HG02938 (cell line): ENCODE measurements around the gene LGALS12.
"Not testable (repeated sequence)": the region's sequence is repeated elsewhere in the genome, so short reads cannot be mapped to it uniquely, and the experiment has no call there.

Experiments used
- ATAC-seq: cut with Tn5 transposase; IDR thresholded peaks from one replicate; pipeline ENCODE4 v1.9.1; 2021; ENCODE audit warnings: mild to moderate bottlenecking, moderate library complexity; ENCODE audit not compliant: unreplicated experiment

The LGALS12 gene

DNA sequence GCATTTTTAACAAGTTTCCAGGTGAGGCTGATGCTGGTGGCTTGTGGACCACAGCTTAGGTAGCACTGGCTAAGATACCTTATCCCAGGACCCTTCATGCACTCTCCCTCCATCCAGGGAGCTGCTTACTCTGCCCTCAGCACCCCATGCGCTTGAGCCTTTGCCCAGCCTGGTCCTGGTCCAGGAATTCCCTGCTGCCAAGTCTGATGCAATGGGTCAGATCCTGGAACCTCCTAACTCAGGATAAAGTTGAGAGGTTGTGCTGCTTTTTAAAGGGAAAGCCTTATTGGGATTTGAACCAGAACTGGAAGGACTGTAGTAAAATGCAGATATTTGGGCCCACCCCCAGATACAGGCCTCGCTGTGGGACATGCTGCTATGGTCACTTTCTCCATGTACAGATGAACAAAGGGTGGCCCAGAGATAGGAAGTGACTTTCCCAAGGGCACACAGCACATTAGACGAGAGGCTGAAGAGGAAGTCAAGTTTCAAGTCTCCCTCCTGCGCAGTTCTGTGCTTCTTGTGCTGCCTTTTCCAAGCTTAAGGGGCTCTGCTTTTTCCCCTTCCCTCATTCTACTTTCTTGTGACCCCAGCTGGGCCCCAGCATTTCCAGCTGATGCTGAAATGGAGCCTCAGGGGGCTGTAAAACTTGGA, 824 bp upstream of the LGALS12 start:
- ATAC-seq = no peak

DNA sequence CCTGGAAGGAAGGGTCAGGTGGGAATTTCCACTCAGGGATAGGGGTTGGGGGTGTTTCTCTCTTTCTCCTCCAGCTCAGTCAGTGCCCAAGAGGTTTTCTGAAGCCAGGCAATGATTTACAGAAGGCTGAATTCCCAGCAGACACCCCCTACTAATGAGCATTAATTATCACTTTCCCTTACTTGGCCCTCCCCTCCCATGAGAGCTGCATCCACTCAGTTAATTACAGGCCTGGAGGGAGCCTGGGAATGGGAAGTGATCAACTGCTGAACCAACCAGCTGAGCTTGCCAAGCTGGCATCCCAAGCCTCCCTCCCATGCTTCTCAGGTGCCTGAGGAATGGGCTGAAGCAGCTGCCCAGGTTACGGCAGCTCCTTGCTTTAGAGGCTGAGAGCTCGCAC, 992 bp downstream of the LGALS12 start:
- ATAC-seq = no peak

DNA sequence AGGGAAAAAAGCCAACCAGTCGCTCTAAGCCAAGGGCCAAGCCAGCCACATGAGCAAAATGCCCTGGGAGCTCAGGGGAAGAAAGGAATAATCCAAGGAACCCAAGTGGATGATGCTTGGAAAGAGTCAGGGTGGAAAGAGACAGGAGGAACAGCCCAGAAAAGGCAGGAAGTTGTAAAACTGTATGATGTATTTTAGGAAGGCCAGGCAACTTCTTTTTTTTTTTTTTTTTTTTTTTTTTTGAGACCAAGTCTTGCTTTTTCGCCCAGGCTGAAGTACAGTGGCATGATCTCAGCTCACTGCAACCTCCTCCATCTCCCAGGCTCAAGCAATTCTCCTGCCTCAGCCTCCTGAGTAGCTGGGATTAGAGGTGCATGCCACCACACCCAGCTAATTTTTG, 1.6 kb downstream of the LGALS12 start:
- ATAC-seq = no peak

DNA sequence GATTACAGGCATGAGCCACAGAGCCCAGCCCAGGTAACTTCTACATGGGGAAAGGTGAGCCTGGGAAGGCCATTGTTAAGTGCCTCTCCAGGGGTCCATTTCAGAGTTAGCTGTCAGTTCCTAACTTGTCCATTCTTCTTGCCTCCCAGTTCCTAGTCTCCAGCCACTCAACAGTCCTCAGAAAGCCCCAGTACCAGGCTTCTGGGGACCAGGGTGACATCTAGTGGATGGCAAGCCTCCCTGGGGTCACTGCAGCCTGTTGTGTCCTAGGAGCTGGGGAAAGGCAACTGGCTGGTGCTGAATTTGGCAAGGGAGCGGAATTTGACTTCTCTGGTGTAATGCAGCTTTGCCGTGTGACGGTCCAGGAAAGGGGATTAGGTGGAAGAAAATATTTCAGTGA, 2.1 kb downstream of the LGALS12 start:
- ATAC-seq = no peak

DNA sequence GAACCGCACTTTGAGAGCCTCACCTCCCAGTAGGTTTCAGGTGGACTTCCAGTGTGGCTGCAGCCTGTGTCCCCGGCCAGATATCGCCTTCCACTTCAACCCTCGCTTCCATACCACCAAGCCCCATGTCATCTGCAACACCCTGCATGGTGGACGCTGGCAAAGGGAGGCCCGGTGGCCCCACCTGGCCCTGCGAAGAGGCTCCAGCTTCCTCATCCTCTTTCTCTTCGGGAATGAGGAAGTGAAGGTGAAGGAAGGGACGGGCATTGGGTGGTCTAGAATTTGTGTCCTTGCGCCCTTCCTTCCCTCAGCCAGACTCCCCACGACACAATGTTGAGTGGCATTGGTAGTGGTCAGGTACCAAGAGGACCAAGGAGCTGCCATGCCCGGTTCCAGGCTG, 2.9 kb downstream of the LGALS12 start:
- ATAC-seq = no peak

DNA sequence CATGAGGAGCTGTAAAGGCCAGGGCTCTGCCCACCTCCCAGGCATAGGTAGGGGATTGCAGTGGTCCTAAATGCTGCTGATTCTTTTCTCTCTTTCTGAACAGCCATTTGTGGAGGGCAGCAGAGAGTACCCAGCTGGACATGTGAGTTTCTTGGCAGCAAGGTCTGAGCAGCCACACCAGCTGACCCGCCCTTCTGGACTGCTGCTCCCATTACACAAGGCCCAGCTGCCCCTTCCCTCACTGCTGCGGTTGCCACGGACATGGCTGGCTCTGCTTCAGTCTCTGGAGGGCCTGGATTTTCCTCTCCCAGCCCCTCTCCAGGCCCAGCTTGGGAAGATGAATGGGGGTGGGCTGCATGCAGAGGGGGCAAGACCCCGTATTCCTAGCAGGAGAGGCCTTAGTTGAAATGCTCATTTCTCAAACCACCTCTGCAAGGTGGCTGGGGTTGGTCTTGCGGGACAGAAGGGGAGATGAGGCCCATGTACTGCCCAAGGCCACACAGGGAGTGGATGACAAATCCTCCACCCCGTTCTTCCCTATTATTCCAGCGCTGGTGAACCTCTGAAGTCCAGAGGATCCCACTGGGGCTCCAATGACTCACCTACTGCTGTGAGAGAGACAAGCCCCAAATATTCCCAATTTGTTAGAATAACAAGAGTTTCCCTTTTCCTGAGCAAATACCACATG, 4.6 kb downstream of the LGALS12 start:
- ATAC-seq = no peak

DNA sequence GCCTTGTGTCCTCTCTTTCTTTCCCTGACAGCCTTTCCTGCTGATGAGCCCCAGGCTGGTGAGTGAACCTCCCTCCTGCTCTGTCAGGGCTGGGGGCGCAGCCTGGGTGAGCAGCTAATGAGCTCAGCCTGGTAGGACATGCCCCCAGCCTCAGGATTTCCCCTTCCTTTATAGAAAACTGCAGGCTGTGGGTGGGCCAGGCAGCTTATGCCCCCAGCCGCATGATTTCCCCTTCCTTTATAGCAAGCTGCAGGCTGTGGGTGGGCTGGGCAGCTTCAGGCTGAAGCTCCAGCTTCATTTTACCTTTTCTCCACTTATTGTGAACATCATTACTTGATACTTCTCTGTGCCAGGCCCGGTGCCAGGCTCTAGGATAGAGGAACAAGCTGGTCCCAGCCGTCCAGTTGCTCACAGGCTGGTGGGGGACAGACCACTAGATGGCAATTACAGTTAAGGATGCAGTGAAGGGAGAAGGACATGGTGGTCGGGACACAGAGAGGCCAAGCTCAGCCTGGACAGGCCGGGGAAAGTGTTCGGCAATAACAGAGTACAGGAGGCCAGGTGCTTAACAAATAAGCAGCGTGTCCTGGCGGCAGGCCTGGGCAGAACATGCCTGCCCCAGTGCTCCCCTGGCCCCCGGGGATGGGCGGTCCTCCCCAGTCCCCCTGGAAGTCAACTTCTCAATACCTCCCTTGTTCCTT, 5.3 kb downstream of the LGALS12 start:
- no peak for ATAC-seq

DNA sequence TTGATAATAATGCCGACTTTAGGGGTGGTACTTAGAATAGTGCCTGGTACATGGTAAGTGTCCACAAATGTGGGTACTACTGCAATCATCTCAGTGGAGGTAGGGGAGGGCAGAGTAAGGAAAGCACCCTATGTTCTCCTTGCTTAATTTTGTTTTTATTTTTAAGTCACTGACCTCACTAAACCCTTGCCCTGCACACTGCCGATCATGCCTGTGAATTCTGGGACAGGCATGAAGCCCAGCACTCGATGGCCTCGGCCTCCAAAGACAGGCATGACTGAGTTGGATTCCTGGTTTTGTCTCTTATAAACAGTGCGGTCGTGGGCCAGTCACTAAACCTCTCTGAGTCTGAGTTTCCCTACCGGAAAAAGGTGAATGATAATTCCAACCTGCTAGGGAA, 6.9 kb downstream of the LGALS12 start:
- no peak for ATAC-seq

DNA sequence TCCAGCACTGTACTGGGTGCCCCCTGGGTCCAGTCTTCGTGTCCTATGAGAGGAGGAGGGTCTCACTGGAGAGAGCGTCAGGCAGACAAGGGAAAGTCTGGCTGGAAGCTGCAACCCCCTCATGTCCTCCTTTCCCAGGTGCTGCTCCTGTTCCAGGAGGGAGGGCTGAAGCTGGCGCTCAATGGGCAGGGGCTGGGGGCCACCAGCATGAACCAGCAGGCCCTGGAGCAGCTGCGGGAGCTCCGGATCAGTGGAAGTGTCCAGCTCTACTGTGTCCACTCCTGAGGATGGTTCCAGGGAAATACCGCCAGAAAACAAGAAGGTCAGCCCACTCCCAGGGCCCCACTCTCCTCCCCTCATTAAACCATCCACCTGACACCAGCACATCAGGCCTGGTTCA, 10.2 kb downstream of the LGALS12 start:
- ATAC-seq = no peak

DNA sequence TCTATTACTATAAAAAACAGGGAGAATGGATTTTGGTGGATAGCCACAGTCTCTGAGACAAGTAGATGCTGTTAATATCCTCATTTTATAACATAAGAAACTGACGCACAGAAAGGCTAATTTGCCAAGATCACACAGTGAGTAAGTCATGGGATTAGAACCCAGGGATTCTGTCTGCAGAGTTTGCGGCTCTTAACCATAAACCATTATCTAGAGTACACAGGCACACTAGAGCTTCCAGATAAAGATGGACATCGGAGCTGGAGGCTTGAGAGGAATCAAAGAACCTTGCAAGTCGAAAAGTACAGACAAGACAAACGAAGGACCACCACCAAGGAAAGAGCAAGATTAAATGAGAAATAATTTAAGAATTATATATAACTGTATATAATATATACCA, 11.3 kb downstream of the LGALS12 start:
- no peak for ATAC-seq

DNA sequence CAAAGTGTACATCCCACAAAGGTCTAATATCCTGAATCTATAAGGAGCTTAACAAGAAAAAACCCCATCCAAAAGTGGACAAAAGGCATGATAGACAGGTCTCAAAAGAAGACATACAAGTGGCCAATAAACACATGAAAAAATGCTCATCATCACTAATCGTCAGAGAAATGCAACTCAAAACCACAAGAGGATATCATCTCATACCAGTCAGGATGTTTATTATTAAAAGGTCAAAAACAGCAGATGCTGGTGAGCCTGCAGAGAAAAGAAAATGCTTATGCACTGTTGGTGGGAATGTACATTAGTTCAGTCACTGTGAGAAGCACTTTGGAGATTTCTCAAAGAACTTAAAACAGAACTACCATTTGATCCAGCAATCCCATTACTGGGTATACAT, 12.7 kb downstream of the LGALS12 start:
- no peak for ATAC-seq

DNA sequence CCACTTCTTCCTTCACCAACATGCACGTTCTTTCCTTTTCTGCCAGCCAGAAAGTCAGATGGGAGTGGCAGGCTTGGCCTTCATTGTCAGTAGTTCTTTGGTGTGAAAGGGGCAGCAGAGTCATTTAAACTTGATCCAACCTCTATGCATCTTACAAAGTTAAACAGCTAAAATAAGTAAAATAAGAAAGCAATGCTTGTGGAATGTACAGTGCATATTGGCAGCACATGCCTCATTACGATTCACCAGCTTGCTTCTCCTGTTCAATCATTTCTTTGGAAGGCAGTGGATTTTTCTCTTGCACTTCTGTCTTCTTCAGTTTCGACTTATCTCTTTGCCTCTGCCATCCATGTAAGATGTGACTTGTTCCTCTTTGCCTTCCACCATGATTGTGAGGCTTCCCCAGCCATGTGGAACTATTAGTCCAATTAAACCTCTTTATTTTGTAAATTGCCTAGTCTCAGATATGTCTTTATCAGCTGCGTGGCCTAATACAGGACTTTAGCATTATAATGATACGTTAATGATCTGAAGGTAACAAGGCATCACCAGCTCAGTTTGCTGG, 14.8 kb downstream of the LGALS12 start:
- ATAC-seq = no peak

DNA sequence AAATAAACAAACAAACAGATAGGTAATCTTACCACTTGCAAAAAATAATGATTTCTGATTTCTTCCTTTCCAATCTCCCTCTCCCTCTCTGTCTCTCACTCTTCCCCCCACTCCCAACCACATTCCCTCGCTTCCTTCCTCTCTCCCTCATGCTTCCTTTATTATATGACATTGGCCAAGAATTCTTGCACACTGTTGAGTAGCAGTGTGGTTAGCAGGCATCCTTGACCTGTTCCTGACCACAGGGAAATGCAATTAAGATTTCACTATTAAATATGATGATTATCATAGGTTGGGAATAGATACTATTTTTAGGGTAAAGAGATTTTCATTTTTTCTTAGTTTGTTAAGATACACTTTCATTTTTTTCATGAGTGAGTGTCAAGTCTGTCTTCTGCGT, 16.0 kb downstream of the LGALS12 start:
- no peak for ATAC-seq

DNA sequence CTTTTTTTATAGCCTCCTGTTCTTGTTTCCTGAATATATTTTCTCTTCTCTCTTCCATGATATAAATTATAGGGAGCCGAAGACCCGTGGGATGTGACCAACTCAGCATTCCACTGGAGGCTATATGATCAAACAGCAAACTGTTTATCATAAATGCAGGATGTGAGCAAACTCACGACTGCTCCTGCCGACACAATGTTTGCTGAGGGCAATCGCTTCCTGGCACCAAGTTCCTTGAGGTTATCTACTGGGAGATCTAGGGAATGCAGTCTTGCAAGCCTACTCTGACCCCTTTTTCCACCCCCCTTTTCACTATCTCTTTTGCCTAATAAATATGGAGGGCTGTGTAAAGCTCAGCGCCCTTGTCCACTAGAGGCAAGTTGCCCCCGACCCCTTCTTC, 17.3 kb downstream of the LGALS12 start:
- ATAC-seq = no peak

DNA sequence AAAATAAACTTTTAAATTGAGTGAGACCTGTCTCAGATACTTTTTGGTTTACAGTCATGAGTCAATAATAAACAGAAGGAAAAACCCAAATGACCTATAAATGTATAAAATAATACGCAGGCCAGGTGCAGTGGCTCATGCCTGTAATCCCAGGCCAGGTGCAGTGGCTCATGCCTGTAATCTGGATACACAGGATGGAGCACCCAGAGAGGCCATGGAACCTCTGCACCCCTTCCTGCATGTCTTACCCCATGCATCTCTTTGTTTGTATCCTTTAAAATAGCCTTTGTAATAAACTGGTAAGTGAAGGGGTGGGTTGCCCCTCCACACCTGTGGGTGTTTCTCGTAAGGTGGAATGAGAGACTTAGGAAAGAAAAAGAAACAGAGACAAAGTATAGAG, 21.8 kb downstream of the LGALS12 start:
- ATAC-seq = no peak

DNA sequence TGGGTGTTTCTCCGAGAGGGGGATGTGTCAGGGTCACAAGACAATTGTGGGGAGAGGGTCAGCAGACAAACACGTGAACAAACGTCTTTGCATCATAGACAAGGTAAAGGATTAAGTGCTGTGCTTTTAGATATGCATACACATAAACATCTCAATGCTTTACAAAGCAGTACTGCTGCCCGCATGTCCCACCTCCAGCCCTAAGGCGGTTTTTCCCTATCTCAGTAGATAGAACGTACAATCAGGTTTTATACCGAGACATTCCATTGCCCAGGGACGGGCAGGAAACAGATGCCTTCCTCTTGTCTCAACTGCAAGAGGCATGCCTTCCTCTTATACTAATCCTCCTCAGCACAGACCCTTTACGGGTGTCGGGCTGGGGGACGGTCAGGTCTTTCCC, 22.3 kb downstream of the LGALS12 start:
- not testable (repeated sequence) for ATAC-seq

DNA sequence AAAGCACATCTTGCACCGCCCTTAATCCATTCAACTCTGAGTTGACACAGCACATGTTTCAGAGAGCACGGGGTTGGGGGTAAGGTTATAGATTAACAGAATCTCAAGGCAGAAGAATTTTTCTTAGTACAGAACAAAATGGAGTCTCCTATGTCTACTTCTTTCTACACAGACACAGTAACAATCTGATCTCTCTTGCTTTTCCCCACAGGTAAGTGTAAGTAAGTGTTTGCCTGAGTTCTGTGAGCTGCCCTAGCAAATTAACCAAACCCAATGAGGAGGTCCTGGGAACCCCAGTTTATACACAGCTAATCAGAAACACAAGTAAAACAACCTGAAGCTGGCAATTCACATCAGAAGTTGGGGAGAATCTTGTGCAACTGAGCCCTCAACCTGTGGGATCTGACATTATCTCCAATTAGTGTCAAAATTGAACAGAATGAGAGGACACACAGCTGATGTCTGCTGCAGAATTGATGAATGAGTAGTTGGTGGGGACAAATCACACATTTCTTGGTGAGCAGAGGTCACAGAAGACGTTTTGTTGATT, 22.9 kb downstream of the LGALS12 start:
- ATAC-seq = not testable (repeated sequence)

DNA sequence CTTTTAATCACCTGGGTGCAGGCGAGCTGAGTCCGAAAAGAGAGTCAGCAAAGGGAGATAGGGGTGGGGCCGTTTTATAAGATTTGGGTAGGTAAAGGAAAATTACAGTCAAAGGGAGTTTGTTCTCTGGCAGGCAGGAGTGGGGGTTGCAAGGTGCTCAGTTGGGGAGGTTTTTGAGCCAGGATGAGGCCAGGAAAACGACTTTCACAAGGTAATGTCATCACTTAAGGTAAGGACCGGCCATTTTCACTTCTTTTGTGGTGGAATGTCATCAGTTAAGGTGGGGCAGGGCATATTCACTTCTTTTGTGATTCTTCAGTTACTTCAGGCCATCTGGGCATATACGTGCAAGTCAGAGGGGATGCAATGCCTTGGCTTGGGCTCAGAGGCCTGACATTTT, 23.5 kb downstream of the LGALS12 start:
- not testable (repeated sequence) for ATAC-seq

DNA sequence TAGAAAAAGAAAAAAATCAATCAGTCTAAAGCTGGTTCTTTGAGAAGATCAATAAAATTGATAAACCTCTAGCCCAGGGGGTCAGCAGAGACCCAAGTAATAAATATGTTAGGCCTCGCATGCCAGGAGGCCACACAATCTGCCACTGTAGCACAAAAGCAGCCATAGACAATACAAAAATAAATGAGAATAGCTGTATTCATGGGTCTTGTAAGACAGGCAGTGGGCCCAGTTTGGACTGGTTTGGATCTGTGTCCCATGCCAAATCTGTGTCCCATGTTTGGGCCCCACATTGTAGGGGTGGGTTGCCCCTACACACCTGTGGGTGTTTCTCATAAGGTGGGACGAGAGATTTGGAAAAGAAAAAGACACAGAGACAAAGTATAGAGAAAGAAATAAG, 24.1 kb downstream of the LGALS12 start:
- no peak for ATAC-seq

DNA sequence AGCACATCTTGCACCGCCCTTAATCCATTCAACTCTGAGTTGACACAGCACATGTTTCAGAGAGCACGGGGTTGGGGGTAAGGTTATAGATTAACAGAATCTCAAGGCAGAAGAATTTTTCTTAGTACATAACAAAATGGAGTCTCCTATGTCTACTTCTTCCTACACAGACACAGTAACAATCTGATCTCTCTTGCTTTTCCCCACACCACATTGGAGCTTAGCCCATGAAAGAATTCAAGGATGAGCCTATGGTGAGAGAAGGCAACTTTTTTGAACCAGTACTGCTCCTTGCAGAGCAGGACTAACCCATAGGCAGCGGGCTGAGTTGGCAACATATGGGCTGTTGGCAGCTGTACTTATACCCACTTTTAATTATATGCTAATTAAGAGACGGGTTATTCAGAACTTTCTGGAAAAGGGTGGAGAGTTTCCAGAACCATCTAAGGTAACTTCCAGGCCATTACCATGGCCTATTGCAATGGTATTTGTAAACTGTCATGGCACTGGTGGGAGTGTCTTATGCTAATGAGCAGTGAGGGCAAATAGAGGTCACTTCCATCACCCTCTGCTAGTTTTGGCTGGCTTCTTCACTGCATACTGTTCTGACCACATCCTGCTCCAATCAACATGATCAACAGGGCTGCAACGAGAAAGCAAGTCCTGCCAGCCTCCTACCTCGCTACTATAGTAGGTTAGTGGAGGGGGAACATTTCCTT, 25.3 kb downstream of the LGALS12 start:
- ATAC-seq = peak; percentile 79

DNA sequence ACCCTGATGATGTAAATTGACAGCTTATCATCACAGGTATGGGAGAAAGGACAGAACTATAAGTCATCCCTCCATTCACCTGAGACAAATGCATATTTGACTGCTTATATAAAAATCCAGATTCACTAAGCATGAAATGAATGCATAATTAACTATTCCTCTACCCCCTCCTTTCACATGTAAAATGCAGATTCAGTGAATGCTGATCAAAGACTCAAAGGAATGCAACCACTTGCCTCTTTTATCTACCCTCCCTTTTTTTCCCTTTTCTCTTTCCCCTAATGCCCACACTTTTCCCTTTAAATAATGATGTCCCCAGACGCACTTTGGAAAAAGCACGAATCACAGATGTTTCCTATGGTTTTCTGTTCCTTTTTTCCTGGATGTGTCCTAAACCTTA, 26.2 kb downstream of the LGALS12 start:
- ATAC-seq = no peak
